ENCODE data around the gene MSMP. TPM values are rescaled to one million over a fixed set of nuclear protein-coding genes. Genes with fewer than 3 reads are reported as not detected.

Gene MSMP, protein sequence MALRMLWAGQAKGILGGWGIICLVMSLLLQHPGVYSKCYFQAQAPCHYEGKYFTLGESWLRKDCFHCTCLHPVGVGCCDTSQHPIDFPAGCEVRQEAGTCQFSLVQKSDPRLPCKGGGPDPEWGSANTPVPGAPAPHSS
- not detected for total RNA-seq (2013)
- not detected for polyA plus RNA-seq
- polyA minus RNA-seq: not detected in 2 replicates
- 0 to 0.35 (median 0) reads per million in 11 experiments for total RNA-seq

DNA sequence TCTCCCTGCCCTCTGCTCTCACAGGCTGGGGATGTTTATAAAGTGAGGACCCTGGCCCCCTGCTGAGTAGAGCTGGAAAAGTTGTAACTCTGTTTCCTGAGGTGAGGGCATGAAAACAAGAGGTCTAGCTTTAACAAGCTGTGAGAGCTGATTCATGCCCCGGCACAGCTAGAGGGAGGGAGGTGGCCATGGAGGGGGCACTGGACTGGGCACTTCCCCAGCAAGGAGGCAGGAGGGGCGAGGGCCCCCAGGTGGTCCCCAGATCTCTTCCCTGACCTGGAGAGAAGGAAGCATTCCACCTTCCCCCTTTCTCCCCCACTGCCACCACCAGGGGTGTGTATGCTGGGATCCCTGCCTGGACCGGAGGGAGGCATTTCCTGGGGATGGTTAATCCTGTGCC, at the start of gene MSMP:
TSS of gene MSMP (minus strand) at position 13 of the 400 bp plus-strand sequence. CDS start 147 bp downstream, outside the sequence.
- H3K27me3 ChIP-seq (ENCODE audit: control insufficient read depth in 2 of 2, insufficient read depth in 2 of 2, low read length in 2 of 2): no peaks in the 10 kb centered on the region
- no peaks in the 10 kb centered on the region for H3K9me3 ChIP-seq (replicated peaks in 1 of 2; ENCODE audit: control insufficient read depth in 1 of 2, insufficient read depth in 1 of 2, low read length in 2 of 2)
- H3K9me3 Mint-ChIP-seq: peaks cover 0 to 3% (median 0%) of the 10 kb centered on the region in 7 donors
- H3K27ac Mint-ChIP-seq: no peak within 1 kb of the TSS
- H3K9ac ChIP-seq (ENCODE audit: insufficient read depth, low read length, poor library complexity, severe bottlenecking): no peak within 1 kb of the TSS
- H3K36me3 Mint-ChIP-seq: peaks cover 45 to 46% of the 10 kb centered on the region in 2 donors
- no peak within 1 kb of the TSS for H3K4me3 Mint-ChIP-seq
- DNase-seq: no peak
- TF ChIP-seq, protein P1, sequence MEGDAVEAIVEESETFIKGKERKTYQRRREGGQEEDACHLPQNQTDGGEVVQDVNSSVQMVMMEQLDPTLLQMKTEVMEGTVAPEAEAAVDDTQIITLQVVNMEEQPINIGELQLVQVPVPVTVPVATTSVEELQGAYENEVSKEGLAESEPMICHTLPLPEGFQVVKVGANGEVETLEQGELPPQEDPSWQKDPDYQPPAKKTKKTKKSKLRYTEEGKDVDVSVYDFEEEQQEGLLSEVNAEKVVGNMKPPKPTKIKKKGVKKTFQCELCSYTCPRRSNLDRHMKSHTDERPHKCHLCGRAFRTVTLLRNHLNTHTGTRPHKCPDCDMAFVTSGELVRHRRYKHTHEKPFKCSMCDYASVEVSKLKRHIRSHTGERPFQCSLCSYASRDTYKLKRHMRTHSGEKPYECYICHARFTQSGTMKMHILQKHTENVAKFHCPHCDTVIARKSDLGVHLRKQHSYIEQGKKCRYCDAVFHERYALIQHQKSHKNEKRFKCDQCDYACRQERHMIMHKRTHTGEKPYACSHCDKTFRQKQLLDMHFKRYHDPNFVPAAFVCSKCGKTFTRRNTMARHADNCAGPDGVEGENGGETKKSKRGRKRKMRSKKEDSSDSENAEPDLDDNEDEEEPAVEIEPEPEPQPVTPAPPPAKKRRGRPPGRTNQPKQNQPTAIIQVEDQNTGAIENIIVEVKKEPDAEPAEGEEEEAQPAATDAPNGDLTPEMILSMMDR (IDR thresholded peaks at IDR 0.05): no peak
- H3K27ac ChIP-seq (ENCODE audit: low read depth in 1 of 2, low read length in 2 of 2): no peak within 1 kb of the TSS
- peaks cover 34 to 42% of the 10 kb centered on the region in 2 donors for H3K4me1 ChIP-seq (ENCODE audit: control insufficient read depth in 1 of 2, insufficient read depth in 2 of 2, low read length in 2 of 2)
- peaks cover 0 to 2% (median 1%) of the 10 kb centered on the region in 3 donors for H3K27me3 Mint-ChIP-seq (ENCODE audit: low read depth in 3 of 3)
- no peak within 1 kb of the TSS for H3K4me3 ChIP-seq (replicated peaks in 1 of 3; ENCODE audit: low read depth in 2 of 3, low read length in 3 of 3)
- H2AFZ ChIP-seq (ENCODE audit: insufficient read depth, low read depth, low read length, poor library complexity, severe bottlenecking): no peak within 1 kb of the TSS
- peaks cover 36 to 48% of the 10 kb centered on the region in 2 donors for H3K36me3 ChIP-seq (replicated peaks in 1 of 2; ENCODE audit: control insufficient read depth in 1 of 2, insufficient read depth in 2 of 2, low read length in 2 of 2)
- intact Hi-C loops (cut with micrococcal nuclease): no loop called here
- peaks cover 38% of the 10 kb centered on the region for H3K4me1 Mint-ChIP-seq
- H3K79me2 ChIP-seq (ENCODE audit: insufficient read depth, low read length): peaks cover 6% of the 10 kb centered on the region
- 90% methylated on average over 2 of the region's 3 CpGs for WGBS (ENCODE audit: insufficient coverage)
- H4K20me1 ChIP-seq (ENCODE audit: insufficient read depth, low read length): no peaks in the 10 kb centered on the region
- no peak within 1 kb of the TSS for H3K4me2 ChIP-seq (replicated peaks; ENCODE audit: extremely low read depth, low read length, poor library complexity, severe bottlenecking)

DNA sequence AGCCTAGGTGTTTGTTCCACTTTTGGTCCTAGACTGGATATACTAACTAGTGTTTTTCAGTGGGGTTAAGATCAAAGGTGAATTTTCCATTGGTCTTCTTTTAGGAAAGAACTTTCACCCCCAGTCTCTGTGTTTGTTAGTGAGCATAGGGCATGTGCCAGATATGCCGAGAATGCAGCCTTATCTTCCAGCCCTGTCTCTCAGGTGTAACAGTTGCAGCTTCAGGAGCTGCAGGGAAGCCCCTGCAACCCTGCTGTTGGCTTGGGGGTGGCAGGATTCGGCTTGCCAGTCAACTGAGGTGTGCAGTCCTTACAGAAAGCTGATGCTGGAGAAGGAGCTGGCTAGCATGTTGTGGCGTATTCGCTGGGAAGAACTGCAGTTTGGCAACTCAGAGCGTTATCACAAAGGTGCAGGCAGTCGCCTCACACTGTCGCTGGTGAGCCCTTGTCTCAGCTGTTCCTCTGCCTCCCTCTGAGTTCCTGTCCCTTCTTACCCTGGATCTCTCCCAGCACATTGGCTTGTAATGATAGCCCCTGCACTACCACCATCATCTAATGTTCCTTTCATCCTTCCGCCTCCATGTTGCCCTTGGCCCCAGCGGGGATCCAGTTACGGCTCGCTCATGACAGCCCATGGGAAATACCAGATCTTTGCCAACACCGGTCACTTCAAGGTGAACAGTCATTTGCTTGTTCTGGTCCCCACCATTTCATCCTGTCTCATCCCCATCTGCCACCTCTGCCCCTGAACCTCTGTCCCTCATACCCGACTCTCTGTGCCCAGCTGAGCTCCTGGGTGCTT, 47.5 kb upstream of the MSMP start:
- peaks cover 2 to 8% (median 3%) of the 10 kb centered on the region in 3 donors for H3K27me3 Mint-ChIP-seq (ENCODE audit: low read depth in 3 of 3)
- intact Hi-C loops (cut with micrococcal nuclease): no loop called here
- Histone ChIP-seq H3K36me3 (replicated peaks in 1 of 2; ENCODE audit: control insufficient read depth in 1 of 2, insufficient read depth in 2 of 2, low read length in 2 of 2) (no peaks in the 10 kb centered on the region), H3K4me1 (ENCODE audit: control insufficient read depth in 1 of 2, insufficient read depth in 2 of 2, low read length in 2 of 2) (no peaks in the 10 kb centered on the region), H3K27me3 (ENCODE audit: control insufficient read depth in 2 of 2, insufficient read depth in 2 of 2, low read length in 2 of 2) (no peaks in the 10 kb centered on the region), H3K4me3 (replicated peaks in 1 of 3; ENCODE audit: low read depth in 2 of 3, low read length in 3 of 3) (no peak overlapping the region), H3K4me2 (replicated peaks; ENCODE audit: extremely low read depth, low read length, poor library complexity, severe bottlenecking) (no peak overlapping the region), H3K9me3 (replicated peaks in 1 of 2; ENCODE audit: control insufficient read depth in 1 of 2, insufficient read depth in 1 of 2, low read length in 2 of 2) (no peaks in the 10 kb centered on the region), H3K79me2 (ENCODE audit: insufficient read depth, low read length) (no peaks in the 10 kb centered on the region), H2AFZ (ENCODE audit: insufficient read depth, low read depth, low read length, poor library complexity, severe bottlenecking) (no peak overlapping the region), H4K20me1 (ENCODE audit: insufficient read depth, low read length) (no peaks in the 10 kb centered on the region), H3K9ac (ENCODE audit: insufficient read depth, low read length, poor library complexity, severe bottlenecking) (no peak overlapping the region), H3K27ac (ENCODE audit: low read depth in 1 of 2, low read length in 2 of 2) (no peak overlapping the region)
- no peak overlapping the region for H3K27ac Mint-ChIP-seq
- no peaks in the 10 kb centered on the region for H3K36me3 Mint-ChIP-seq
- TF ChIP-seq, protein P1 (IDR thresholded peaks at IDR 0.05): no peak
- no peak overlapping the region for H3K4me3 Mint-ChIP-seq
- over 99% methylated on average over 13 of the region's 13 CpGs for whole genome bisulfite sequencing (ENCODE audit: insufficient coverage)
- H3K9me3 Mint-ChIP-seq: no peaks in the 10 kb centered on the region
- no peak for DNase-seq
- H3K4me1 Mint-ChIP-seq: peaks cover 3% of the 10 kb centered on the region
